ENCODE data around the gene MBD3. TPM values are rescaled to one million over a fixed set of nuclear protein-coding genes. Genes with fewer than 3 reads are reported as not detected.

The MBD3 gene
- total RNA-seq, 1 donor from 2014 or later, result 34.2 TPM

GRCh38 chr19:1620502-1620901 is 27.8 kb upstream of the MBD3 start:
- Histone ChIP-seq H3K9me3 (ENCODE audit: low read depth) (no peaks in the 10 kb centered on the region), H3K4me2 (no peak overlapping the region), H2AFZ (replicated peaks) (no peak overlapping the region), H4K20me1 (ENCODE audit: low read depth) (peaks cover 88% of the 10 kb centered on the region), H3K27ac (no peak overlapping the region), H3K36me3 (no peaks in the 10 kb centered on the region), H3K27me3 (no peaks in the 10 kb centered on the region), H3K4me3 (no peak overlapping the region), H3K9ac (no peak overlapping the region), H3K4me1 (no peaks in the 10 kb centered on the region), H3F3A (ENCODE audit: low read depth) (peaks cover 16% of the 10 kb centered on the region), H3K79me2 (ENCODE audit: low read depth) (peaks cover 33% of the 10 kb centered on the region)
- TF ChIP-seq CTCF (IDR thresholded peaks at IDR 0.05) (no peak), EZH2phosphoT487 (IDR thresholded peaks at IDR 0.05) (no peak), EZH2 (IDR thresholded peaks at IDR 0.05) (no peak)
- no peak overlapping the region for H3K27ac Mint-ChIP-seq
- peaks cover 35% of the 10 kb centered on the region for H3K36me3 Mint-ChIP-seq
- H3K4me1 Mint-ChIP-seq, result peaks cover 10% of the 10 kb centered on the region
- H3K27me3 Mint-ChIP-seq (ENCODE audit: insufficient read depth, low read depth), result peaks cover 7% of the 10 kb centered on the region
- DNase-seq (ENCODE audit: low spot score), result no peak
- peaks cover 2% of the 10 kb centered on the region for H3K9me3 Mint-ChIP-seq
- H3K4me3 Mint-ChIP-seq, result no peak overlapping the region

GRCh38 chr19:1619703-1620102 is 27.0 kb upstream of the MBD3 start:
- no peak overlapping the region for H3K4me2 ChIP-seq
- H3K4me3 ChIP-seq, result no peak overlapping the region
- Mint-ChIP-seq H3K9me3 (peaks cover 2% of the 10 kb centered on the region), H3K4me3 (no peak overlapping the region), H3K36me3 (peaks cover 36% of the 10 kb centered on the region), H3K27me3 (ENCODE audit: insufficient read depth, low read depth) (peaks cover 6% of the 10 kb centered on the region), H3K27ac (no peak overlapping the region), H3K4me1 (peaks cover 9% of the 10 kb centered on the region)
- no peaks in the 10 kb centered on the region for H3K27me3 ChIP-seq
- TF ChIP-seq EZH2phosphoT487 (IDR thresholded peaks at IDR 0.05) (no peak), EZH2 (IDR thresholded peaks at IDR 0.05) (no peak), CTCF (IDR thresholded peaks at IDR 0.05) (no peak)
- peaks cover 86% of the 10 kb centered on the region for H4K20me1 ChIP-seq (ENCODE audit: low read depth)
- H2AFZ ChIP-seq (replicated peaks), result no peak overlapping the region
- no peak overlapping the region for H3K9ac ChIP-seq
- no peaks in the 10 kb centered on the region for H3K4me1 ChIP-seq
- H3K9me3 ChIP-seq (ENCODE audit: low read depth), result no peaks in the 10 kb centered on the region
- no peaks in the 10 kb centered on the region for H3K36me3 ChIP-seq
- no peak overlapping the region for H3K27ac ChIP-seq
- peaks cover 16% of the 10 kb centered on the region for H3F3A ChIP-seq (ENCODE audit: low read depth)
- H3K79me2 ChIP-seq (ENCODE audit: low read depth), result peaks cover 31% of the 10 kb centered on the region
- DNase-seq (ENCODE audit: low spot score), result no peak

- Mint-ChIP-seq H3K36me3 (peaks cover 32% of the 10 kb centered on the region), H3K27me3 (ENCODE audit: insufficient read depth, low read depth) (peaks cover 4% of the 10 kb centered on the region), H3K4me3 (no peak overlapping the region), H3K9me3 (peaks cover 2% of the 10 kb centered on the region), H3K27ac (no peak overlapping the region), H3K4me1 (peaks cover 4% of the 10 kb centered on the region)
- TF ChIP-seq EZH2phosphoT487 (IDR thresholded peaks at IDR 0.05) (no peak), EZH2 (IDR thresholded peaks at IDR 0.05) (no peak), CTCF (IDR thresholded peaks at IDR 0.05) (no peak)
- H3K9me3 ChIP-seq (ENCODE audit: low read depth), result no peaks in the 10 kb centered on the region
- no peak overlapping the region for H3K27ac ChIP-seq
- no peak overlapping the region for H2AFZ ChIP-seq (replicated peaks)
- H3K9ac ChIP-seq, result no peak overlapping the region
- no peak overlapping the region for H3K4me2 ChIP-seq
- no peaks in the 10 kb centered on the region for H3K36me3 ChIP-seq
- H3F3A ChIP-seq (ENCODE audit: low read depth), result peaks cover 16% of the 10 kb centered on the region
- peaks cover 86% of the 10 kb centered on the region for H4K20me1 ChIP-seq (ENCODE audit: low read depth)
- no peak for DNase-seq (ENCODE audit: low spot score)
- peaks cover 25% of the 10 kb centered on the region for H3K79me2 ChIP-seq (ENCODE audit: low read depth)
- no peak overlapping the region for H3K4me3 ChIP-seq
- no peaks in the 10 kb centered on the region for H3K4me1 ChIP-seq
- H3K27me3 ChIP-seq, result no peaks in the 10 kb centered on the region
Observed at GRCh38 chr19:1619094-1619439, 26.4 kb upstream of the MBD3 start.
